ENCODE measurements around the gene DOK5.
"Not testable (repeated sequence)": the region's sequence is repeated elsewhere in the genome, so short reads cannot be mapped to it uniquely, and the experiment has no call there.

The DOK5 gene

DNA sequence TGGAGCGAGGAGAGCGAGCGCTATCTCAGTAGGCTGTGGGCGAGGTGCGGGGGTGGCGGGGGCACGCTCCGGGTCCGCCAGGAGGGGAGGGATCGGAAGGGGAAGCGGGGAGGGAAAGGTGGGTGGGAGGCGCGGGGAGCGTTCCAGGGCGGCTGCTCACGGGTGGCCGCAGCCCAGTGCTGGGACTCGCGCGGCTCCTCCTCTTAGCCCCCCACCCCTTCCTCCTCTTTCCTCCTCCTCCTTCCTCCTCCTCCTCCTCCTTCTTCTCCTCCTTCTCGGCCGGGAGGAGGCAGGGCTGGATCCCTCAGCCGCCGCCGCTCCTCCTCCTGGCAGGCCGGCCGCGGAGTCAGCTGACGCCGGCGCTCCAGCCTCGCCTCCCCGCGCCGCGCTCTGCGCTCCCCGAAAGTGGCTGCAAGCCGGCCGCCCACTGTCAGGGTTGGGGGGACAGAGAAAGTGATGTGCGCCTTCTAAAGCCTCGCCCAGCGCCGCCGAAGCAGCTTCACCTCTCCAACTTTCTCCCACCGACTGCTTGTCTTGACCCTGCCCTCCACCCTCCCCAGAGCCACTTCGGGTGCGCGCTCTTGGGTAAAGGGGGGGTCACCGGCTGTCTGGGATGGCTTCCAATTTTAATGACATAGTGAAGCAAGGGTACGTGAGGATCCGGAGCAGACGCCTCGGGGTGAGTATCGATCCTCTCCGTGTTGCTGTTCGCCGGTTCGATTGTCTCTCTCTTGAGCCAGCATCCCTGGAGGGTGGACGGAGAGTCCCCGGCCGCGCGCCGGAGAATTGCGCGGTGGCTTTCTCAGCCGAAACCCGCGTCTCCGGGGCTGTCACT lies at the start of gene DOK5:
DOK5 (plus strand) TSS at position 260 of the 835 bp plus-strand sequence; CDS start at position 614, 354 bp downstream.
- DNase-seq = peak; percentile 34

DNA sequence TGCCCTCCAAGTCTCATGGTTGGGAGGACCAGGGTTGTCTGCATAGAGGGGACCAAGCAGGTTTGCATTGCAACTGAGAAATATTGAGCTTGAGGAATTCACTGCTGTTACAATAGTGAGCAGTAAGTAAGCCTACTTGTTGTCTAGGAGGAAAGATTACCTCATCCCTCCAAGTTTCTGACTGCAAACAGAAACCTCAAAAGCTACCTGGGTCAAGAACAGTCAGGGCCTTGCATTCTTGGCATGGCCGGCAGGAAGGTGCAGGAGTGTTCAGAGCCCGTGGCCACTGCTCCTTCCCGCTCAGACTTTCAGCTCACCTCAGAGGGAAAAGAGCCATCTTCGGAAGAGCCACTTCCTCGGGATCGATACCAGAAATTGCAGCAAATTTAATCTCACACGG lies 46.0 kb upstream of the DOK5 start:
- DNase-seq = no peak

DNA sequence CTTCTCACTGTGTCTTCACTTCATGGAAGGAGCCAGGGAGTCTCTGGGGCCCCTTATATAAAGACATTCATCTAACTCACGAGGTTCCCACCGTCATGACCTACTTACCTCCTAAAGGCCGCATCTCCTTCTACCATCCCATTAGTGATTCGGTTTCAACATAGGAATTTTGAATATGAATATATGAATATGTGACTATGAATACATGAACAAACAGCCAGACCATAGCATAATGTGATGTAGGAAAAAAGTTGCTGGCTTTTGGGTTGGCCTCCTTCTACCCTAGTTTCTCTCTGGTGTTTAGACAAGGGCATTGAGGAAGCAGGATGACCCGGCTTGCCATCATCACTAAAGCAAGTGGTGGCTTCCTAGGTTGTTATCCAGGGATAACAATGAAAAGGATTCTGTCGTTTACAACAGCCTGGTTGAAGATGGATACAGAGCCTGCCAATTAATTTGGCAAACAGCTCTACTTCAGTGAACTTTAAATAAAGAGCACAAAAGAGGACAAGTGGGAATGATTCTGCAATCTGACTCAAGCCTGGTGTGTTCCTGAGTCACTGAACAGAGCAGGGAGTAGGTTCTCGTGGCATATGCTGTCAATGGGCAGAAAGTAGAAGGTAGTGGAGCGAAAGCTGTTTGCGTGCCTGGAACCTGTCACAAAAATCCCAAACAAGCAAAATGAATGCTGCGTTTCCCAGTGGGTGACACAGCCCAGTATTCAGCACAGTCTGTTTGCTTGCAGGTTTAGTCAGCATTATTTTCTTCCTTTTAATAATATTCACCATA lies 44.0 kb upstream of the DOK5 start:
- peak; percentile 67 for DNase-seq

DNA sequence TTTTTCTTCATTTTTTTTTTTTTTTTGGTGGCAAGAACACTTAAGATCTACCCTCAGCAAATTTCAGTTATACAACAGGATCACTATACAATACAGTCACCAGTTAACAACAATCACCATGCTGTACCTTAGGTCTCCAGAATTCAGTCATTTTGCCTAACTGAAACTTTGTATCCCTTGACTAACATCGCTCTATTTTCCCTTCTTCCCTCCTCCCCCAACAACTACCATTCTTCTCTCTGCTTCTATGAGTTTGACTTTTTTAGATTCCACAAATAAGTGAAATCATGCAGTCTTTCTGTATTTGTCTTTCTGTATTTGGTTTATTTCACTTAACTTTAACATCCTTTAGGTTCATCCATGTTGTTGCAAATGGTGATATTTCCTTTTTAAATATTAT lies 42.4 kb upstream of the DOK5 start:
- no peak for DNase-seq

DNA sequence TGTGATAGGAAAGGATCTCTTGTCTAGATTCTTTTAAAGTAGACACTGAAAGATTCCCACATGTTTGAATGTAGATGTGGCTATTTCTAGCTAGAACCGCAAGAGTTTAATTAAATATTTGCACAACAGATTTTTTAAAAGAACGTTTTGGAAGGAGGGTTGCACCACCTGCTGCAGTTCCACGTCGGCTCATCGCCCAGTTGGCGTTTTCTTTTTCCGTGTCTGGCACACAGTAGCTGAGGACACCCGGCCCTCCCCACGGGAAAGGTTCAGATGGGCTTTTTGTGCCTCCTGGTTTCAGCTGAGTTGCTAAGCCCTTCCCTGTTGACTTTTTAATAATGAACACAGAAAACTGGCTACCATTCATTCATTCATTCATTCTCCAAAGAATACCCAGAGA lies 41.8 kb upstream of the DOK5 start:
- DNase-seq = peak; percentile 95

DNA sequence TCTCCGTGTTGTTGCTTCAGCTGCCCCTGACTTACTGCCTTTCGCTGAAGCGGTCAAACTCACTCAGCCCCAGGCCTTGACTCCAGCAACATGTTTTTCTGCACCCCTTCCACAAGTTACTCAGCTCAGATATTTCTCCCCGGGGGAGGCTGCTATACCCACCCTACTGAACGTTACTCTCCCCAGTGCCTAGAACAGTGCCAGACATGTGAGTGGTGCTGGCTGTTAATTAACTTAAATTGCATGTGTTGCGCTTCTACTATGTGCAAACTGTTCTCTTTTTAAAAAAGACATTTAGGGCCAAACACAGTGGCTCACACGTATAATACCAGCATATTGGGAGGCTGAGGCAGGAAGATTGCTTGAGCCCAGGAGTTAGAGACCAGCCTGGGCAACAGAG lies 41.2 kb upstream of the DOK5 start:
- peak; percentile 76 for DNase-seq

DNA sequence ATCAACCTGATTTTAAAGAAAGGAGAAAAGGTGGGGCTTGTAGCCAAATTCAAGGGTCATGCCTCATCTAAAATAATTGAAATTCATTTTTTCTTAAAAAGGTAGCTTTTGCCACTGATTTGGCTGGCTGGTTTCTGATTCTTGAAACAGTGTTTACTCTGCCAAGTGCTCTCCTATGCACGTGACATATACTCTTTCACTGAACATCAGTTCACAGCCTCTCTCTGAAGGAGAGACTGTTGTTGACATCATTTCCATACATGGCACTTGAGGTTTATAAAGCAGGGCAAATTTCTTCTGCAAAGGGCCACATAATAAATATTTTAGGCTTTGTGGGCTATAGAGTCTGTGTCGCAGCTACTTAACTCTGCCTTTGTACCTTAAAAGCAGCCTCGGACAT lies 40.4 kb upstream of the DOK5 start:
- peak; percentile 84 for DNase-seq

DNA sequence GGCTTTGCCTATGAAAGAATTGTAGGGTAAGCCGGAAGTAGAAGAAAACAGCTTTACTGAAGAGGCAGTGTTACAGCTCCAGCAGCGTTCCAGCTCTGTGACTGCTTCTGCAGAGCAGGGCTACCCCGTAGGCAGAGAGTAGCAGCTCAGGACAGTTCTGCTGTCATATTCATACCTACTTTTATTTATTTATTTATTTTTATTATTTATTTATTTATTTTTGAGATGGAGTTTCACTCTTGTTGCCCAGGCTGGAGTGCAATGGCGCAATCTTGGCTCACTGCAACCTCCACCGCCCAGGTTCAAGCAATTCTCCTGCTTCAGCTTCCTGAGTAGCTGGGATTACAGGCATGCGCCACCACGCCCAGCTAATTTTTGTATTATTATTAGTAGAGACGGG lies 39.0 kb upstream of the DOK5 start:
- DNase-seq = not testable (repeated sequence)

DNA sequence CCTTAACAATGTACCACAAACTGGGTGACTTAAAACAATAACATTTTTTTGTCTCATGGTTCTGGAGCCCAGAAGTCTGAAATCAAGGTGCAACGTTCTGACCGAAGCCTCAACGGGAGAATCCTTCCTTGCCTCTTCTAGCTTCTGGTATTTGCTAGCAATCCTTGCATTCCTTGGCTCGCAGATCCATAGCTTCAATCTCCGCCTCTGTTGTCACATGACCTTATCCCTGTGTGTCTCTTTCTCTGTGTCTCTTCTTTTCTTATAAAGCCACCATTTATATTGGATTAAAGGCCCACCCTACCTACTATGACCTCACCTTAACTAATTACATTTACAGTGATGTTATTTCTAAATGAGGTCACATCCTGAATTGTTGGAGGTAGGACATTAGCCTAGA lies 37.2 kb upstream of the DOK5 start:
- DNase-seq = no peak

DNA sequence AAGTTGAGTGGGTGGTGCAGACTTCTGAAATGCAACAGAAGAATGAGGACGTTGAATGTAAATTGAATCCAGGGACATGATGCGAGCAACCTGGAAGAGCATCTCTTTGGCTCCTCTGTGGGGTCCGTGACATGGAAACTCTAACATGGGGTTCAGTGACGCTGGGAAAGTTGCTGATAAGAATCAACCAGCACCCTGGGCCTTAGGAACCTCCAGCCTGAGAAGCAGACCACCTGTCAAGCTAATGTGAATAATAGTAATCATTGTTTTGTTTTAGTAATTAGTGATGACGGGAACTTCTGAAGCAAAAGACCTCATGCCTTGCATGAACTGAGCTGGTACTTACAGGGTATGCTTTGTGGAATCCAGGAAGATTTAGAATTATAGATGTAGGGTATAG lies 25.2 kb upstream of the DOK5 start:
- DNase-seq = no peak

DNA sequence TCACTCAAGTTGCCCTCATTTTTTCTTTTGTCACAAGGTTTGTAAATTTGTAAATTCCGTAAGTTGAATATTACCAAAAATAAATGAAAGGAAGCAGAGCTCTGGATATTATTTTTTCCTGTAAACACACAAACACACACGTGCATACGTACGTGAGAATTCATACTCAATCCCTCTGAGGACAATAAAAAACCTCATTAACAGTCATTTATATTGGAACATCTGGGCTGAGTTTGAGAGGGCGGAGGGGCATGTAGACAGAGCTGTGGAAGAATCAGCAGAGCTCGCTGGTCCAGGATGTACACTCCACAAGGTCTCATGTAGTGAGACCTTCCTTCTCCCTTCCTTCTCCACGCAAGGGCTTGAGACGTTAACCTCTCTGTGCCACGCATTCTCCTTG lies 24.2 kb upstream of the DOK5 start:
- DNase-seq = no peak

DNA sequence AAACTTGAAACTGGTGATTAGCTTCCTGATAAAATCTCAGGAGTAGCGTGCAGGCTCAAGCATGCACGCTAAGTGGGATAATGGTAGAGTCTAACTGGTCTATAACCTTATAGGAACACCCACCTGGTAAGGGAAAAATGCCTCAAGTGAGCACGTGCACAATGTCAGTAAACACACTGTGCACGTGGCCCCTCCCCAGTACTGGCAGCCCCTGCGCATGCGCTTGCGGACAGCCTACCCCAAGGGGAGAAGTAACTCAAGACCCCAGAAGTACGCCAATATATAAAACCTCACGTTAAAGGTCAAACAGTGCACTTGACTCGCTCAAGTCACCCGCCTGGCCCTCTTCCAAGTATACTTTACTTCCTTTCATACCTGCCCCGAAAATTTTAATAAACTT lies 23.1 kb upstream of the DOK5 start:
- no peak for DNase-seq

DNA sequence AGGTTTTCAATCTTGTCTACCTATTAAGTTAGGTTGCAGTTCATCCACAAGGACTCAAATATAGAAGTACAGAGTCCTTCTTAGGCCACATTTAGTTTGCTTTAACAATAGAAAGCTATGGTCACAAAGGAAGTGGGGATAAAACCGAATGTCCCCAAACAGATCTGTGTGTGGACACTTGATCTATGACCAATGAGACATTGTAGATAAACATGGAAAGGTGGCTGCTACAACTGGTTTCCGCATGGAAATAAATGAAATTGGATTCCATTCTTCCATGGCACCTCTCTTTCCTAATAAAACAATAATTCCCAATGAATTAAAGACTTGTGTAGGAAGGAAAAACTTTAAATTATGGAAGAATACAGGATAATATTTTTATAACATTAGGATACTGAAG lies 20.4 kb upstream of the DOK5 start:
- DNase-seq = no peak

DNA sequence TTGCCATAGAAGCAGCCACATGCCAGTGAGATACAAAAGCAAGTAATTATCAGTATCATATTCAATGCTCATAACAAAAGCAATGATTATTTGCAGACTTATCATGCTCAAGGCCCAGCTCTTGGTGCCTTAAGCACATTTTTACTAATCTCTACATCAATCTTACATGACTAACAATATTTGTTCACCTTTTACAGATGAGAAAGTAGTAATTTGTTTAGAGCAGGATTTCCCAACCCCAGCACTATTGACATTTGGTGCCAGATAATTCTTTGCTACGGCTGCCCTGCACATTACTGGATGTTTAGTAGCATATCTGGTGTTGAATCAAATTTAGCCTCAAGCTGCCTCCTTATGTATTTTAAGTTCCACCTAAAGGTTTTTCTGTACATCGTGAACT lies 19.0 kb upstream of the DOK5 start:
- DNase-seq = no peak

DNA sequence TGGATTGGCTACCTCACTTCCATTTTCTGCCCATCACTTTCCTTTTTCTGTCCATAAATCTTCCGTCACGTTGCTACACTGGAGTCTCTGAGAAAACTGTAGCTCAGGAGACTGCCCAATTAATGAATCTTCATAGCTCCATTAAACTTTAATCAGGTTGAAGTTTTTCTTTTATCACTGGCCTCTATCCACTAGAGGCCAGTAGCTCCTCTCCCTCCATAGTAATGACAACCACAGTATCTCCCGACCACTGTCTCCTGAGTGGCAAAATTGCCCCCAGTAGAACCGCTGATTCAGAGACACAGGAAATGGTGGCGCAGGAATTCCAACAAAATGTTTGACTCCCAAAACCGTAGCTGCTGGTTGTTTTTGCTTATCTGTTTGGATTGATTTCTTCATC lies 18.4 kb upstream of the DOK5 start:
- DNase-seq = no peak

DNA sequence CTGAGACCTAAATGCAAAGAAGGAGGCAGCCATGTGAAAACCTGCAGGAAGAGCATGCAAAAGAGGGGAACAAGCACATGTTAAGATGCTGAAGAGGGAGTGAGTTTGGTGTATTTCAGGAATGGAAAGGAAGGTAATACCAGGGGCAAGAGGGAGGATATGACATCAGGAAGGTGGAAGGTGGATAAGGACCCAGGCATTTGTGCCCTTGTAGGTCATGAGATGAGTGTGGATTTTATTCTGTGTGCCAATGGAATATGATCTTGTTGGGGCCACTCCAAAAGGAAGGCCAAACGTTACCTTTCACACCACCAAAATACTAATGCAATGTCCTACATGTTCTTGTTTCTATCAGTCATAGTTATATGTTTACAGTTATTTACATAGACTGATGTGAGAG lies 17.2 kb upstream of the DOK5 start:
- no peak for DNase-seq

DNA sequence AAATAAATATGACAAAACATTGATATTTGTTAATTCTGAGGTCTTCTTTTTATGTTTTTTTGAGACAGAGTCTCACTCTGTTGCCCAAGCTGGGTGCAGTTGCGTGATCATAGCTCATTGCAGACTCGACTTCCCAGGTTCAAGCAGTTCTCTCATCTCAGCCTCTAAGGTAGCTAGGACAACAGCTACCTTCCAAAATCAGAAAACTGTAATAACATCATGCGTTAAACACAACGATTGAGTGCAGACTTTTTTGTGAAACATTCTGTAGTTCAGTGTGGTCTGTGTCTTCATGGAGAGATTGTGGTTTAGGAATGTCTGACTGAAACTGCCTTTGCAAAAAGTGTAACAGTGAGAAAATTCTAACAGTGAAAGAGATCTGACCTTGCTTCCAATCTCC lies 16.1 kb upstream of the DOK5 start:
- DNase-seq = no peak

DNA sequence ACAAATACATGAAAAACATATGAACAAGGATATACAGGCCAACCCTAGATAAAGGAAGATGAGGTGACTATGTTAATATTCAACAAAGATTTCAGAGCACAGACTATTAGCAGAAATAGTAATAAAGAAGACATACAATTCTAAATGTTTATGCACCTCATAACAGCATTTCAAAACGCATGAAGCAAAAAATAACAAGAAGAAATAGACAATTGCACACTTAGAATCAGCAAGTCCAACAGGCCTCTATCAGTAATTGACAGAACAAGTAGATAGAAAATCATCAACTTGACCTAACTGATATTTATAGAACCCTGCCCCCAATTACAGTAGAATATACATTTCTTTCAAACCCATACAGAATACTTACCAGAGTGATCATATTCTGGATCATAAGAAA lies 11.4 kb upstream of the DOK5 start:
- DNase-seq = no peak

DNA sequence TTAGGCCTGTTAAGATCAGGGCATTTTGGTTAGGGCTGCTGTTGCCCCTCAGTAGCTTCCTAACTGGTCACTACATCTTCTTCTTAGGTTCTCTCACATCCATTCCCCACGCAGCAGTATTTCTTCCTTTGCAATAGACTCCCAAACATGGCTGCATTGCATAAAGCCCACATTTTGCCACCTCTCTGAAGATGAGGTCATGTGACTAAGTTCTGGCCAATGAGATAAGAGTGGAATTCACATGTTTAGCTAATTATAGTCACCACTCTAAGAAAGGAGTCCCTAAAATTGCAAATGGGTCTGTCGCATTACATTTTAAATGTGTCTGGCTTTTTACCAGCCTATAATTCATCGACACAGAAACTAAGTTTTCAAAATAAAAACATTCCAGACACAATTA lies 9.3 kb upstream of the DOK5 start:
- DNase-seq = no peak

DNA sequence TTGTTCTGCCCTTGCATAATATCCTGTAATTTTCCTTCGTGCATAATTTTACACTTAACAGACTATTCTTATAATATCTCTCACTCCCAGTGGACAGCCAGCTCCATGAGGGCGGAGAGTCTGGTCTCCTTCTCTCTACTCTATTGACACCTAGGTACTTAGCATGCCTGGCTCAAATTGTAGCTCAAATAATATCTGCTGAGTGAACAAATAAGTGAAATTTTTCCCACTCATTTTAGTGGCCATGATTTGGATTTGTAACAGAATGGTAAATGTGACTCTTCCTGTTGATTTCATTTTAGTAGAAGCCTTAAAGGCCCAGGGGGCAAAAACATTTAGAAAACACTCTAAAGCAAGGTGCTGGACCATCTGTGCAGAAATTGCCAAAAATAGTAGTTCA lies 7.8 kb upstream of the DOK5 start:
- DNase-seq = no peak

DNA sequence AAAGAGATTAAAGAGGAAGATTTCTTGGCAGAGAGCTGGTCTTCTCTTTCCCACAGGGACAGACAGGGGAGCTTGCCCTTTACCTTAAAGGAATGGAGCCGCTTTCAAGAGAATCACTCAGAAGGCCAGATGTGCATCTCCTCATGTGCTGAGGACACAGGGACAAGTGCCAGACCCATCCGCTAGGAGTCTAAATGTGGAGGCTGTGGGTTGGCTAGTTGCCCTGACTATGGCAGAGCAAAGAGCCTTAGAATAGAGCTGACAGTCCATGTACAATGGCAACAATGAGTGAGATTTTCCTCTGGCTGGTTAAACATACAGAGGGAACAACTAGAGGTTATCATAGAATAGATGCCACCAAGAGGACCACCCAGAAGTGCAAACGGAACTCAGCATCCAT lies 7.3 kb upstream of the DOK5 start:
- DNase-seq = peak; percentile 9

DNA sequence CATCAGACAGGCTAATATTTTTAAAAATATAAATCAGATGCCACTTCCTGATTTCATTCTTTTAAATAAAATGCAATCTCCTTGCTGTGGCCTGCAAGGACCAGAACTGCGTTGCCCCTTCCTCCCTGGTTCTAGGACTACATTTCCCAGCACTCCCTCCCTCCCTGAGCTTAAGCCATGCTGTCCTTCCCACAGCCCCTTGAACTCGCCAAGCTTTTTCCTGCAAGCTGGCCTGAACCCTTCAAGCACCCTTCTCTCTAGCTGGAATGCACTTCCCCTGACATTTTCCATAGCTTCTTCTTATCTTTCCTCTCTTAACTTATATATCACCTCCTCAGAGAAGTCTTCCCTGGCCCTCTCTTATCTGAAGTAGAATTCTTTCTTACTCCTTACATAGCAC lies 6.1 kb upstream of the DOK5 start:
- no peak for DNase-seq

DNA sequence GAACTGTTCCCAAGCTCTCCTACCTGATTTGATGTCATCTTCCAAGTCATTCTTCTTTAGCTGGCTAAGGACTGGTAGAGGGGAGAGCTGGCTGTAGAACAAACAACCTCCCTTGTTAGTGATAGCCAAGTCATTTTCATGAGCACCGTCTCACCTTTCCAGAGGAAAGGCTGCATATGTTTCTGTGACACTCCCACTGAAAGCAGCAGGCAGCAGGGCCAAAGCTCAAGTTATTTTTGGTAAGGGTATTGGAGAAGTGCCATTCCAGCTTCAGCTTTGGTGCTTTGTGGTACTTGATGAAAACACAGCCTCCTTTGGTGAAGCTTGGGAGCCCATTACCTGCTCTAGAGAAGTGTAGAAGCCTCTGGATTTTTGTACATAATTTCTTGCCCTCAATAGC lies 5.4 kb upstream of the DOK5 start:
- no peak for DNase-seq

DNA sequence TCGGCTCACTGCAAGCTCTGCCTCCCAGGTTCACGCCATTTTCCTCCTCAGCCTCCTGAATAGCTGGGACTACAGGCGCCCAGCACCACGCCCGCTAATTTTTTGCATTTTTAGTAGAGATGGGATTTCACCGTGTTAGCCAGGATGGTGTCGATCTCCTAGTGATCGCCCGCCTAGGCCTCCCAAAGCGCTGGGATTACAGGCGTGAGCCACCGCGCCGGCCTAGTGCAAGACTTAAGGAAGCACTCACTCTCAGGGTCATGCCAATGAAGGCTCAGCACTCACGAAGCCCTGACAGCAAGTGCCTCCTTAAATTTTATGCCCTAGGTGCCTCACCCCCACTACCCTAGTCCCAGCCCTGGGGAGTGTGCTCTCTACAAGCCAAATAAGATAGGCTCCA lies 4.7 kb upstream of the DOK5 start:
- DNase-seq = no peak

DNA sequence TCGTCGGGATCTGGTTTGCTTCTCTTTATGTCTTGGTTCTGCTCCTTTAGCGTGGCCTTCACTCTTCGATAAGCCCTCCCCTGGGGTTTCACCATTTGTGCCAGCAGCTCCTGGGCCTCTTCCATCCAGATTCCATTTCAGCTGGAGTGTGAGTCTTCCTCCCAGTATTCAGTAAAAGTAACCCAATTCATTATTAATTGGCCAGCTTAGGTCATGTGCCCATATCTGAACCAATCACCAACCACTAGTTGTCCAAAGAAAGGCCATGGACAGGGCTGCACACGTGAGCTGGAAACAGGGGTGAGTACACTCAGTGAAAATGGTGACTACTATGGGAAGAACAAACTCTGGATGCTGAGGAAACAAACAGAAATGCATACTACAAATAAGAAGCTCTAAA lies 2.8 kb upstream of the DOK5 start:
- DNase-seq = no peak

All from NCI-H1092 treated with DMSO at 0.1 percent for 48 hours (cell line).